ENCODE data around the gene MED15.

MED15 gene

GRCh38 chr22:20511578-20512229 is 4.3 kb downstream of the MED15 start:
- no peak for DNase-seq

GRCh38 chr22:20514658-20515406 is 7.4 kb downstream of the MED15 start:
- no peak for DNase-seq

- no peak for DNase-seq
Measured at GRCh38 chr22:20516399-20516798, 9.0 kb downstream of the MED15 start.

- no peak for DNase-seq
Measured at GRCh38 chr22:20517422-20517821, 10.0 kb downstream of the MED15 start.

GRCh38 chr22:20517841-20518592 is 10.6 kb downstream of the MED15 start:
- DNase-seq, result no peak

- DNase-seq, result no peak
Measured at GRCh38 chr22:20519558-20519957, 12.1 kb downstream of the MED15 start.

GRCh38 chr22:20520093-20520511 is 12.7 kb downstream of the MED15 start:
- no peak for DNase-seq

- DNase-seq, result no peak
Measured at GRCh38 chr22:20522134-20523004, 15.0 kb downstream of the MED15 start.

- peak; percentile 28 for DNase-seq
Measured at GRCh38 chr22:20523086-20523983, 15.9 kb downstream of the MED15 start.

GRCh38 chr22:20524004-20524481 is 16.6 kb downstream of the MED15 start:
- DNase-seq, result peak; percentile 55

- DNase-seq, result no peak
Measured at GRCh38 chr22:20525048-20525447, 17.6 kb downstream of the MED15 start.

GRCh38 chr22:20526305-20526627 is 18.9 kb downstream of the MED15 start:
- DNase-seq, result no peak

GRCh38 chr22:20526628-20527355 is 19.4 kb downstream of the MED15 start:
- DNase-seq, result no peak

- no peak for DNase-seq
Measured at GRCh38 chr22:20528405-20528978, 21.1 kb downstream of the MED15 start.

GRCh38 chr22:20530368-20531153 is 23.2 kb downstream of the MED15 start:
- DNase-seq, result no peak

GRCh38 chr22:20531154-20531403 is 23.7 kb downstream of the MED15 start:
- no peak for DNase-seq

- no peak for DNase-seq
Measured at GRCh38 chr22:20531404-20532201, 24.2 kb downstream of the MED15 start.

- no peak for DNase-seq
Measured at GRCh38 chr22:20532256-20532993, 25.0 kb downstream of the MED15 start.

Measured in CD4-positive, alpha-beta T cell treated with Interleukin-12 subunit alpha and Interleukin-12 subunit beta, for 1 hour (primary cell).